Activated naive CD4-positive, alpha-beta T cell treated with Interleukin-2 at 50 U/mL for 16 hours (primary cell): ENCODE data around the gene RGS2.

ENCODE experiments used
- DNase-seq: peaks from one replicate; pipeline ENCODE4 v3.0.0-alpha.2; 2020

Gene RGS2

GRCh38 chr1:192832492-192832891, 23.7 kb downstream of the RGS2 start:
- DNase-seq: no peak

- no peak for DNase-seq
Observed at GRCh38 chr1:192835116-192835515, 26.3 kb downstream of the RGS2 start.

GRCh38 chr1:192839162-192840066, 30.6 kb downstream of the RGS2 start:
- DNase-seq: no peak

- no peak for DNase-seq
Observed at GRCh38 chr1:192844360-192844759, 35.5 kb downstream of the RGS2 start.

GRCh38 chr1:192846950-192847349, 38.1 kb downstream of the RGS2 start:
- no peak for DNase-seq

- DNase-seq: no peak
Observed at GRCh38 chr1:192849011-192849410, 40.2 kb downstream of the RGS2 start.

GRCh38 chr1:192849442-192849841, 40.6 kb downstream of the RGS2 start:
- DNase-seq: no peak

GRCh38 chr1:192852001-192852947, 43.4 kb downstream of the RGS2 start:
- no peak for DNase-seq

GRCh38 chr1:192858456-192858855, 49.6 kb downstream of the RGS2 start:
- DNase-seq: no peak

GRCh38 chr1:192859808-192860207, 51.0 kb downstream of the RGS2 start:
- no peak for DNase-seq

- DNase-seq: no peak
Observed at GRCh38 chr1:192860478-192861185, 51.8 kb downstream of the RGS2 start.

GRCh38 chr1:192861860-192862259, 53.0 kb downstream of the RGS2 start:
- DNase-seq: no peak
